ENCODE data around the gene PROCA1. TPM values are rescaled to one million over a fixed set of nuclear protein-coding genes. Genes with fewer than 3 reads are reported as not detected.

Gene PROCA1
- total RNA-seq, 3 donors from 2014 or later, result 1.3 to 2.0 (median 1.8) TPM

GRCh38 chr17:28719021-28719433, 7.3 kb upstream of the PROCA1 start:
- DNase-seq (no peak), ATAC-seq (no peak)
- Histone ChIP-seq H3K36me3 (ENCODE audit: low read depth) (peaks cover 8% of the 10 kb centered on the region), H3K4me1 (ENCODE audit: low read depth) (peaks cover 43% of the 10 kb centered on the region), H3K4me3 (peak overlapping the region; percentile 46), H3K9me3 (no peaks in the 10 kb centered on the region)
- intact Hi-C loops (cut with DNase I, micrococcal nuclease), result no loop called here
- TF ChIP-seq CTCF (IDR thresholded peaks at IDR 0.05), result no peak

GRCh38 chr17:28718333-28719020, 6.8 kb upstream of the PROCA1 start:
- Histone ChIP-seq H3K4me1 (ENCODE audit: low read depth) (peaks cover 38% of the 10 kb centered on the region), H3K36me3 (ENCODE audit: low read depth) (peaks cover 5% of the 10 kb centered on the region), H3K4me3 (no peak overlapping the region), H3K9me3 (no peaks in the 10 kb centered on the region)
- no peak for TF ChIP-seq CTCF (IDR thresholded peaks at IDR 0.05)
- intact Hi-C loops (cut with DNase I, micrococcal nuclease), result no loop called here
- DNase-seq (no peak), ATAC-seq (no peak)

DNA sequence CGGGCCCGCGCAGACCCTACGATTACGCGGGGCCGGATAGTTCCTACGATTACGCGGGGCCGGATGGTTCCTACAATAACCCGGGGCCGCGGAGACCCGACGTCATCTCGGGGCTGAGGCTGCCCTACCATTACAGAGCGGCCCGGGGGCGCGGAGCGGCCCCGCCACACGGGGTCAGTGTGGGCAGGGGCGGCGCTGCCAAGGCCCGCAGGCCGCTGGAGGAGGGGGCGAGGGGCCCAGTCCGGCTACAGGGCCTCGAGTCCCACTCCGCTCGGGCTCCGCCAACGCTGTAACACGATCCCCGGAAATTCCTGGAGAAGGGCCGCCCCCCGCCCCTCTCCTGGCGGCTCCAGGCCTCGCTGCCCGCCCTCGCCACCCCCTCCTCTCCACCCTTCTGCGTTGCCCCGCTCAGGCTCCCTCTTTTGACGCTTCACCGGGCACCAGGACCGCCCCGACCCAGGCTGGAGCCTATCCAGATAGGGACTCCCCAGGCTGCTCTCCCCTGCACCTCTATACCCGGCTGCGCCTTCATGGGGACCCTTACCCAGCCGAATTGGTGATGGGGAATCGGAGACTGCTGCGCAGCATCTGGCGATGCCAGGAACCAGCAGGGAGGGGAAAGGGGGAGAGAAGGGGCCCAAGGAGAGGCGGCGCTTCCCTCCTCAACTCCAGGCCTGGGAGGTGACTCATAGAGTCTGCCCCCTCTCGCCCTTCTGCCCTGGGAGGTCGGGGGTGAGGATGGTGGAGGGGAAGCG, 6.1 kb upstream of the PROCA1 start, which contains the start of gene RAB34:
TSS of gene RAB34 (minus strand) at position 291 of the 755 bp plus-strand sequence. CDS start 602 bp downstream, outside the sequence.
- ATAC-seq, result no peak
- intact Hi-C loops (cut with DNase I, micrococcal nuclease), result no loop called here
- Histone ChIP-seq H3K4me1 (ENCODE audit: low read depth) (peaks cover 31% of the 10 kb centered on the region), H3K9me3 (no peaks in the 10 kb centered on the region), H3K4me3 (peak within 1 kb of the TSS; percentile 24), H3K36me3 (ENCODE audit: low read depth) (peaks cover 3% of the 10 kb centered on the region)
- peak; percentile 50 to 79 (median 70) for DNase-seq
- no peak for TF ChIP-seq CTCF (IDR thresholded peaks at IDR 0.05)

DNA sequence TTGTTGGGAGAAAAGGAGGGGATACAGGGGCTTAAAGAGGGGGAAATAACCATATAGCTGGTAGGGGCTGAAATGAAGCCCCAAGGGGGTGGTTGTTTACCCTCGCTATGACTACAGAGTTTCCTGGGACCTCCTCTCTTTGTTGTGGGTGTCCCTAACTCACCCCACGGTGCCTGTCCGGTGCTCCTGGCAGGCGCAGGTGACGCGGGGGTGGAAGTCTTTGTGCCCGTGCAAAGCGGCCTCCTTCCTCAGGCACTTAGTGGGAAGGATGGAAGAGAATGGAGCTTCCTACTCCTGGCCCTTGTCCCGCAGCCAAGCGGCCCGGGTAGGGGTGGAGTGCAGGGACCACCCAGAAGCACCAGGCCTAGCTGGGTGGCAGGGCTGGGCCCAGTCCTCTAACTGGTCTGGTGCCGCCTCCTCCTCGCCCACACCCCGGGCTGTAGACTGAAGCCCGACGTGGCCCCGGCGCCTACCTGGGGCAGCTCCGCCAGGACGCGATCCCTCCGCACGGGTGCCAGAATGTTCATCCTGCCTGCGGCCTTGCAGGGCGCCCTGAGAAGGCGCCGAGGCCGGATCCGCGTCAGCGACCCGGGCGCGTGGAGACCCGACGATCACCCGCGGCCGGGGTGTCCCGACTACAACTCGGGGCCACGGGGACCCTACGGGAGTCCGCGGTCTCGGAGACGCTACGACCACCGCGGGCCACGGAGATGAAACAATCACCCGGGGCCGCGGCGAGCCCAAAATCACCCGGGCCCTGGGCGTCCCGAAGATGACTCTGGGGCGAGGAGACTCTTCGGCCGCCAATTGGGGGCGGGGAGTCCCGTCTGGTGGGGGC, 5.3 kb upstream of the PROCA1 start:
- no peak for TF ChIP-seq CTCF (IDR thresholded peaks at IDR 0.05)
- Histone ChIP-seq H3K4me3 (peak overlapping the region; percentile 24), H3K4me1 (ENCODE audit: low read depth) (peaks cover 23% of the 10 kb centered on the region), H3K9me3 (no peaks in the 10 kb centered on the region), H3K36me3 (ENCODE audit: low read depth) (peaks cover 3% of the 10 kb centered on the region)
- ATAC-seq (no peak), DNase-seq (peak in 2 of 3 donors; percentile 57 to 72)
- intact Hi-C loops (cut with DNase I, micrococcal nuclease), result no loop called here

GRCh38 chr17:28715217-28715616, 3.5 kb upstream of the PROCA1 start:
- no peak overlapping the region for H3K4me3 ChIP-seq

More at GRCh38 chr17:28715217-28715616, 3.5 kb upstream of the PROCA1 start:
- Histone ChIP-seq H3K9me3 (no peaks in the 10 kb centered on the region), H3K36me3 (ENCODE audit: low read depth) (peaks cover 3% of the 10 kb centered on the region), H3K4me1 (ENCODE audit: low read depth) (peaks cover 11% of the 10 kb centered on the region)
- TF ChIP-seq CTCF (IDR thresholded peaks at IDR 0.05), result no peak
- no peak for ATAC-seq
- intact Hi-C loops (cut with DNase I, micrococcal nuclease), result no loop called here
- DNase-seq, result no peak

Data from mucosa of descending colon (tissue), 3 donors.